ENCODE measurements around the gene FXYD7.

DNA sequence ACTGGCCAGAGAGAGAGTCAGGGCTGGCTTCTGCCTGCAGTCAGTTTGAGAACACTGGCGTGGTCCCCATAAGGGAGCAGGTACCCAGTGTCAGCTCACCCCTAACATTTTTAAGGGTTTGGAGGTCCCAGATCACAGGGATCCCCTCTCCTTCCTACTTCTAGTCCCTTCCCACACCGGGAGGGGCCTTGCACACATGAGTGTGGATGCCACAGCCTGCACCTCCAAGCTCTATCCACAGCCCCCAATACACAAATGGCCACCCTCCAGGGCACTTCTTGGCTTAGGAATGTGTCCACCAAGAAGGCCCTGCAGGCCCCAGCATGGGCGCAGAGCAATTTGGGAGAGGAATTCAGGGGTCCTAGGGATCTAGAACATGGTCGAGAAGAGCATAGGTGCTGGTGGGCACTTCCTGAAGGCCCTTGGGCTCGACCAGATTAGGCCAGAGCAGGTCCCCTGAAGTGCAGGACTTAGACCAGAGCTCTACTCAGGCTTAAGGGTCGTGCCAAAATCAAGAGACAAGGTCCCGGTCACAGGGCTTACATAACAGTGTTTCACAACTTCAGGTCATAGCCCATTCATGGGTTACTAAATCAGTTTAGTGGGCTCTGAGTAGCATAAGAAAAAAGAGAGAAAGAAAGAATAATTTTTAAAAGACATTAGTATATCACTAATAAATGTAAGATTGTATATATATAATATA, 27.5 kb downstream of the FXYD7 start:
- TF ChIP-seq CTCF (CRISPR knock-in tag; IDR thresholded peaks at IDR 0.05) (no peak), SMC3 (IDR thresholded peaks at IDR 0.05; ENCODE audit: low read length) (no peak), ZNF558 (CRISPR knock-in tag; IDR thresholded peaks at IDR 0.05; ENCODE audit: borderline replicate concordance) (no peak), AFF4 (CRISPR knock-in tag; IDR thresholded peaks at IDR 0.05) (no peak), FLYWCH1 (CRISPR knock-in tag; IDR thresholded peaks at IDR 0.05) (no peak)

All from HepG2 (cell line).